H9 (cell line): ENCODE results near the gene FOXJ3. TPM values are rescaled to one million over a fixed set of nuclear protein-coding genes. Genes with fewer than 3 reads are reported as not detected.

ENCODE experiments used
- DNase-seq: peaks from one replicate; pipeline ENCODE4 v3.0.0-alpha.2; 2017
- H2AFZ ChIP-seq: one replicate; pipeline ENCODE4 v1.6.1; 2013; ENCODE audit warnings: mild to moderate bottlenecking, low read length, control low read depth, moderate library complexity
- H2AK5ac ChIP-seq: 2 replicates; pipeline ENCODE4 v1.6.1; 2013; ENCODE audit warnings: low read length, control low read depth, mixed read lengths; ENCODE audit not compliant: insufficient read length
- H2BK120ac ChIP-seq: one replicate; pipeline ENCODE4 v1.6.1; 2013; ENCODE audit warnings: low read depth, mild to moderate bottlenecking, low read length, control low read depth, inconsistent platforms; ENCODE audit not compliant: poor library complexity, severe bottlenecking
- H2BK12ac ChIP-seq: 2 replicates; pipeline ENCODE4 v1.6.1; 2013; ENCODE audit warnings: low read length, control low read depth, mixed read lengths, low read depth; ENCODE audit not compliant: insufficient read length
- H2BK15ac ChIP-seq: 2 replicates; pipeline ENCODE4 v1.6.1; 2013; ENCODE audit warnings: low read depth, low read length, control low read depth
- H2BK20ac ChIP-seq: one replicate; pipeline ENCODE4 v1.6.1; 2013; ENCODE audit warnings: low read depth, mild to moderate bottlenecking, low read length, control low read depth, inconsistent platforms; ENCODE audit not compliant: poor library complexity, severe bottlenecking
- H2BK5ac ChIP-seq: 2 replicates; pipeline ENCODE4 v1.6.1; 2013; ENCODE audit warnings: low read length, control low read depth, mixed read lengths; ENCODE audit not compliant: insufficient read length
- H3K14ac ChIP-seq: 2 replicates; pipeline ENCODE4 v1.6.1; 2013; ENCODE audit warnings: low read length, control low read depth; ENCODE audit not compliant: insufficient read depth
- H3K18ac ChIP-seq: 2 replicates; pipeline ENCODE4 v1.6.1; 2013; ENCODE audit warnings: low read depth, mild to moderate bottlenecking, mixed read lengths, low read length, control low read depth; ENCODE audit not compliant: insufficient read length
- H3K23ac ChIP-seq: 2 replicates; pipeline ENCODE4 v1.6.1; 2013; ENCODE audit warnings: low read length, control low read depth, mixed read lengths, low read depth; ENCODE audit not compliant: insufficient read length
- H3K23me2 ChIP-seq: 2 replicates; pipeline ENCODE4 v1.6.1; 2013; ENCODE audit warnings: low read depth, mild to moderate bottlenecking, mixed read lengths, low read length, control low read depth; ENCODE audit not compliant: insufficient read length, poor library complexity, severe bottlenecking
- H3K27ac ChIP-seq: 2 replicates; pipeline ENCODE4 v1.5.1; 2013; ENCODE audit warnings: low read length, control low read depth, mixed read lengths, low read depth; ENCODE audit not compliant: insufficient read length
- H3K27me3 ChIP-seq: 2 replicates; pipeline ENCODE4 v1.6.1; 2013; ENCODE audit warnings: low read length, control low read depth, inconsistent platforms; ENCODE audit not compliant: insufficient read depth
- H3K4ac ChIP-seq: 2 replicates; pipeline ENCODE4 v1.6.1; 2013; ENCODE audit warnings: low read depth, mild to moderate bottlenecking, control low read depth, inconsistent platforms, low read length, moderate library complexity
- H3K4me1 ChIP-seq: 2 replicates; pipeline ENCODE4 v1.6.1; 2013; ENCODE audit warnings: low read length, control low read depth, inconsistent platforms; ENCODE audit not compliant: insufficient read depth
- H3K4me2 ChIP-seq: 2 replicates; pipeline ENCODE4 v1.6.1; 2013; ENCODE audit warnings: low read length, control low read depth, mixed read lengths; ENCODE audit not compliant: insufficient read length, insufficient read depth
- H3K56ac ChIP-seq: 2 replicates; pipeline ENCODE4 v1.6.1; 2013; ENCODE audit warnings: low read depth, mild to moderate bottlenecking, mixed read lengths, low read length, control low read depth; ENCODE audit not compliant: insufficient read length
- H3K79me1 ChIP-seq: 2 replicates; pipeline ENCODE4 v1.6.1; 2013; ENCODE audit warnings: low read depth, mild to moderate bottlenecking, moderate library complexity, low read length, control low read depth, inconsistent platforms; ENCODE audit not compliant: insufficient read depth, poor library complexity, severe bottlenecking
- H3K79me2 ChIP-seq: 2 replicates; pipeline ENCODE4 v1.6.1; 2013; ENCODE audit warnings: low read length, control low read depth, inconsistent platforms; ENCODE audit not compliant: insufficient read depth
- H3K9ac ChIP-seq: 2 replicates; pipeline ENCODE4 v1.6.1; 2013; ENCODE audit warnings: low read length, control low read depth, mixed read lengths; ENCODE audit not compliant: insufficient read length; ENCODE audit errors: extremely low read depth
- H3K9me3 ChIP-seq: one replicate; pipeline ENCODE4 v1.6.1; 2013; ENCODE audit warnings: low read depth, low read length, inconsistent platforms; ENCODE audit not compliant: control insufficient read depth
- H3T11ph ChIP-seq: one replicate; pipeline ENCODE4 v1.6.1; 2013; ENCODE audit warnings: mild to moderate bottlenecking, low read length, control low read depth, inconsistent platforms
- H4K20me1 ChIP-seq: one replicate; pipeline ENCODE4 v1.6.1; 2013; ENCODE audit not compliant: control insufficient read depth, insufficient read length, insufficient read depth
- H4K5ac ChIP-seq: 2 replicates; pipeline ENCODE4 v1.6.1; 2013; ENCODE audit warnings: low read depth, mild to moderate bottlenecking, mixed read lengths, low read length, control low read depth; ENCODE audit not compliant: insufficient read length
- H4K8ac ChIP-seq: replicated peaks from 2 replicates; pipeline ENCODE4 v1.6.1; 2013; ENCODE audit warnings: low read length, control low read depth, mixed read lengths, low read depth; ENCODE audit not compliant: insufficient read length
- H4K91ac ChIP-seq: 2 replicates; pipeline ENCODE4 v1.6.1; 2013; ENCODE audit warnings: low read depth, mild to moderate bottlenecking, moderate library complexity, mixed read lengths, low read length, control low read depth; ENCODE audit not compliant: insufficient read length
- H3K27ac Mint-ChIP-seq, 3 experiments: 2 replicates in 2 of 3; 3 replicates in 1 of 3; pipeline ENCODE4 v1.8.0; 2020 to 2021; ENCODE audit warnings: mixed read lengths in 3 of 3, mild to moderate bottlenecking in 1 of 3, moderate library complexity in 1 of 3
- H3K27me3 Mint-ChIP-seq: 2 replicates; pipeline ENCODE4 v1.8.0; 2021; ENCODE audit warnings: low read depth, mild to moderate bottlenecking, moderate library complexity, mixed read lengths
- H3K36me3 Mint-ChIP-seq, 3 experiments: 2 replicates in 2 of 3; 3 replicates in 1 of 3; pipeline ENCODE4 v1.8.0; 2020 to 2021; ENCODE audit warnings: low read depth in 3 of 3, mixed read lengths in 3 of 3; ENCODE audit not compliant: insufficient read depth in 1 of 3
- H3K4me1 Mint-ChIP-seq, 2 experiments: 2 replicates each; pipeline ENCODE4 v1.8.0; 2020; ENCODE audit warnings: mixed read lengths in 2 of 2
- H3K4me3 Mint-ChIP-seq, 2 experiments: 2 replicates in 1 of 2; 3 replicates in 1 of 2; pipeline ENCODE4 v1.8.0; 2020 to 2021; ENCODE audit warnings: mild to moderate bottlenecking in 2 of 2, mixed read lengths in 2 of 2, moderate library complexity in 1 of 2
- H3K9me3 Mint-ChIP-seq, 2 experiments: 2 replicates in 1 of 2; 3 replicates in 1 of 2; pipeline ENCODE4 v1.8.0; 2020; ENCODE audit warnings: mild to moderate bottlenecking in 2 of 2, mixed read lengths in 2 of 2, moderate library complexity in 1 of 2
- WGBS: extraction: QIAGEN DNeasy Blood & Tissue Kit; methylation state at CpG from one replicate; pipeline ENCODE4 v1.1.7; 2013; ENCODE audit warnings: missing lambda C conversion rate, low lambda C conversion rate, mixed read lengths; ENCODE audit not compliant: insufficient read length; ENCODE audit errors: extremely low coverage; 5-methylcytosine and 5-hydroxymethylcytosine counted together
- total RNA-seq: library from RNA; stranded (reverse); gene quantifications from 2 replicates; pipeline ENCODE4 v1.2.1, GENCODE V29; 2021
- TF ChIP-seq, protein P1 (sequence below): fragments of 200-600 bp; sonication (generic); conservative IDR thresholded peaks from 3 replicates; pipeline ENCODE4 v1.8.0; 2021; ENCODE audit warnings: antibody characterized with exemption, mild to moderate bottlenecking

FOXJ3 gene
- total RNA-seq, 1 experiment from 2014 or later: 49.9 TPM

DNA sequence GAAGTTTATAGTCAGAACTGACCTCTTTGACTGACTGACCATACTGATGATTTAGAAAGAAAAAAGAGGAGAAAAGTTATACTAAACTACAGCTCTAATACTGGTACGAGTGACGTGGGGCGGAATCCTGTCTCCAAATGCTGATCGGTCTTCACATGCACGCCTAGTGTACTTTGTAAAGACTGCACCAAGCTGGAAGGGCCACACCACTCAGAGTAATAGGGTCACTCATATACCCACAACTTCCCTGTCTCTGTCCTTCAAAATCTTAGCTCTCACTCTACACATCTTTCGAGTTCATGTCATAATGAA is 151.1 kb downstream of the FOXJ3 start:
- Histone ChIP-seq H3K23me2 (no peaks in the 10 kb centered on the region), H4K20me1 (no peaks in the 10 kb centered on the region), H2BK15ac (no peak overlapping the region), H3K27me3 (no peaks in the 10 kb centered on the region), H3K4me2 (no peak overlapping the region), H2AK5ac (no peak overlapping the region), H2AFZ (no peak overlapping the region), H4K91ac (no peak overlapping the region), H3T11ph (no peak overlapping the region), H2BK120ac (no peak overlapping the region), H3K23ac (no peak overlapping the region), H4K5ac (no peak overlapping the region), H2BK5ac (no peak overlapping the region), H3K4ac (no peak overlapping the region), H3K79me2 (no peaks in the 10 kb centered on the region), H3K14ac (no peak overlapping the region), H3K18ac (no peak overlapping the region), H3K56ac (no peak overlapping the region), H2BK20ac (no peak overlapping the region), H3K4me1 (no peaks in the 10 kb centered on the region), H3K9ac (no peak overlapping the region), H3K79me1 (no peaks in the 10 kb centered on the region), H4K8ac (no peak overlapping the region), H3K27ac (no peak overlapping the region), H2BK12ac (no peak overlapping the region), H3K9me3 (no peaks in the 10 kb centered on the region)
- 0 out of 7 replicates have a peak overlapping the region, but pooled peaks of 1 of the 3 experiments have one; percentile 4 for H3K27ac Mint-ChIP-seq
- WGBS: no CpG with 5 or more reads among the region's 6 CpGs
- H3K27me3 Mint-ChIP-seq: no peaks in the 10 kb centered on the region
- H3K4me1 Mint-ChIP-seq: no peaks in the 10 kb centered on the region
- TF ChIP-seq, protein P1, sequence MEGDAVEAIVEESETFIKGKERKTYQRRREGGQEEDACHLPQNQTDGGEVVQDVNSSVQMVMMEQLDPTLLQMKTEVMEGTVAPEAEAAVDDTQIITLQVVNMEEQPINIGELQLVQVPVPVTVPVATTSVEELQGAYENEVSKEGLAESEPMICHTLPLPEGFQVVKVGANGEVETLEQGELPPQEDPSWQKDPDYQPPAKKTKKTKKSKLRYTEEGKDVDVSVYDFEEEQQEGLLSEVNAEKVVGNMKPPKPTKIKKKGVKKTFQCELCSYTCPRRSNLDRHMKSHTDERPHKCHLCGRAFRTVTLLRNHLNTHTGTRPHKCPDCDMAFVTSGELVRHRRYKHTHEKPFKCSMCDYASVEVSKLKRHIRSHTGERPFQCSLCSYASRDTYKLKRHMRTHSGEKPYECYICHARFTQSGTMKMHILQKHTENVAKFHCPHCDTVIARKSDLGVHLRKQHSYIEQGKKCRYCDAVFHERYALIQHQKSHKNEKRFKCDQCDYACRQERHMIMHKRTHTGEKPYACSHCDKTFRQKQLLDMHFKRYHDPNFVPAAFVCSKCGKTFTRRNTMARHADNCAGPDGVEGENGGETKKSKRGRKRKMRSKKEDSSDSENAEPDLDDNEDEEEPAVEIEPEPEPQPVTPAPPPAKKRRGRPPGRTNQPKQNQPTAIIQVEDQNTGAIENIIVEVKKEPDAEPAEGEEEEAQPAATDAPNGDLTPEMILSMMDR: no peak
- DNase-seq: no peak
- H3K36me3 Mint-ChIP-seq: peaks cover 5 to 57% (median 19%) of the 10 kb centered on the region in 3 experiments; a peak in 5 of 7 replicates
- H3K4me3 Mint-ChIP-seq: no peak overlapping the region
- no peaks in the 10 kb centered on the region for H3K9me3 Mint-ChIP-seq
